Smooth muscle cell (in vitro differentiated cells): ENCODE measurements around the gene C19orf73. TPM values are rescaled to one million over a fixed set of nuclear protein-coding genes. Genes with fewer than 3 reads are reported as not detected.

Experiments used
- DNase-seq: peaks from one replicate; lab custom pipeline; 2025; ENCODE audit not compliant: unreplicated experiment; lab: John Stamatoyannopoulos, UW
- H2AFZ ChIP-seq: fragments of 200-600 bp; sonication (generic); 2 replicates; pipeline ENCODE4 v1.6.0; 2016; ENCODE audit warnings: antibody characterized with exemption, low read depth, mild to moderate bottlenecking
- H3F3A ChIP-seq: fragments of 200-600 bp; sonication (generic); 2 replicates; pipeline ENCODE4 v1.6.0; 2017; ENCODE audit warnings: antibody characterized with exemption, low read depth
- H3K27ac ChIP-seq: fragments of 200-600 bp; sonication (generic); 2 replicates; pipeline ENCODE4 v1.5.1; 2016; ENCODE audit warnings: low read depth, mild to moderate bottlenecking
- H3K27me3 ChIP-seq: fragments of 200-600 bp; sonication (generic); 2 replicates; pipeline ENCODE4 v1.6.1; 2016; ENCODE audit warnings: low read depth, mild to moderate bottlenecking
- H3K36me3 ChIP-seq: fragments of 200-600 bp; sonication (generic); 2 replicates; pipeline ENCODE4 v1.5.1; 2016; ENCODE audit warnings: low read depth
- H3K4me1 ChIP-seq: fragments of 200-600 bp; sonication (generic); 2 replicates; pipeline ENCODE4 v1.5.1; 2016; ENCODE audit warnings: low read depth
- H3K4me2 ChIP-seq: fragments of 200-600 bp; sonication (generic); 2 replicates; pipeline ENCODE4 v1.6.0; 2016; ENCODE audit warnings: mild to moderate bottlenecking
- H3K4me3 ChIP-seq: fragments of 200-600 bp; sonication (generic); 2 replicates; pipeline ENCODE4 v1.5.1; 2016; ENCODE audit warnings: mild to moderate bottlenecking
- H3K79me2 ChIP-seq: fragments of 200-600 bp; sonication (generic); 2 replicates; pipeline ENCODE4 v1.6.0; 2016; ENCODE audit warnings: low read depth, mild to moderate bottlenecking
- H3K9ac ChIP-seq: fragments of 200-600 bp; sonication (generic); 2 replicates; pipeline ENCODE4 v1.6.0; 2016; ENCODE audit warnings: low read depth
- H3K9me3 ChIP-seq: fragments of 200-600 bp; sonication (generic); replicated peaks from 2 replicates; pipeline ENCODE4 v1.5.1; 2016; ENCODE audit warnings: low read depth
- H4K20me1 ChIP-seq: fragments of 200-600 bp; sonication (generic); 2 replicates; pipeline ENCODE4 v1.6.0; 2016; ENCODE audit warnings: low read depth
- CTCF ChIP-seq: fragments of 200-600 bp; sonication (generic); IDR thresholded peaks from 2 replicates; pipeline ENCODE4 v1.5.1; 2017; ENCODE audit warnings: borderline replicate concordance, mild to moderate bottlenecking, antibody characterized with exemption; ENCODE audit not compliant: insufficient read depth, poor library complexity, severe bottlenecking
- WGBS: methylation state at CpG from one replicate; pipeline ENCODE4 v1.1.7; 2016; ENCODE audit warnings: low lambda C conversion rate; 5-methylcytosine and 5-hydroxymethylcytosine counted together
- polyA plus RNA-seq: library from polyadenylated mRNA; unstranded; fragments of >200 nt; fragmentation: Nextera tagmentation; extraction: Ambion mirVana; gene quantifications from 2 replicates; pipeline ENCODE4 v1.2.1, GENCODE V29; 2016
- total RNA-seq: library from RNA; depleted of rRNA; stranded (reverse); fragments of >200 nt; gene quantifications from 2 replicates; pipeline ENCODE4 v1.2.3, GENCODE V29; 2014

C19orf73 gene
- total and polyA plus RNA-seq, 2 experiments from 2014 or later, result 0.74 to 2.9 TPM

- Histone ChIP-seq H3K79me2 (peaks cover 3% of the 10 kb centered on the region), H2AFZ (no peak overlapping the region), H3F3A (peaks cover 24% of the 10 kb centered on the region), H3K9ac (no peak overlapping the region), H3K4me1 (peaks cover 4% of the 10 kb centered on the region), H3K27me3 (no peaks in the 10 kb centered on the region), H3K9me3 (no peaks in the 10 kb centered on the region), H3K36me3 (no peaks in the 10 kb centered on the region), H3K4me3 (no peak overlapping the region), H3K27ac (no peak overlapping the region), H3K4me2 (no peak overlapping the region), H4K20me1 (peaks cover 72% of the 10 kb centered on the region)
- 76% methylated on average over 12 of the region's 12 CpGs for WGBS
- peak; percentile 78 for TF ChIP-seq CTCF
- no peak for DNase-seq
Measured at GRCh38 chr19:49106648-49107135, 12.3 kb downstream of the C19orf73 start.

GRCh38 chr19:49104229-49104864 lies 14.6 kb downstream of the C19orf73 start:
- no peaks in the 10 kb centered on the region for H3K4me1 ChIP-seq
- peaks cover 8% of the 10 kb centered on the region for H3K79me2 ChIP-seq
- H3F3A ChIP-seq, result peaks cover 13% of the 10 kb centered on the region
- no peaks in the 10 kb centered on the region for H3K36me3 ChIP-seq
- no peak overlapping the region for H3K9ac ChIP-seq
- no peaks in the 10 kb centered on the region for H3K27me3 ChIP-seq
- peaks cover 81% of the 10 kb centered on the region for H4K20me1 ChIP-seq
- H3K27ac ChIP-seq, result no peak overlapping the region
- no peak overlapping the region for H2AFZ ChIP-seq
- 95% methylated on average over 25 of the region's 30 CpGs for WGBS
- no peak overlapping the region for H3K4me3 ChIP-seq
- H3K9me3 ChIP-seq, result no peaks in the 10 kb centered on the region
- H3K4me2 ChIP-seq, result no peak overlapping the region
- no peak for DNase-seq
- TF ChIP-seq CTCF, result no peak

GRCh38 chr19:49103331-49104085 lies 15.4 kb downstream of the C19orf73 start:
- H3K79me2 ChIP-seq, result peaks cover 16% of the 10 kb centered on the region
- no peaks in the 10 kb centered on the region for H3K36me3 ChIP-seq
- H3K4me3 ChIP-seq, result no peak overlapping the region
- no peak for TF ChIP-seq CTCF
- H3K4me2 ChIP-seq, result no peak overlapping the region
- H3K9me3 ChIP-seq, result no peaks in the 10 kb centered on the region
- no peak overlapping the region for H3K27ac ChIP-seq
- H2AFZ ChIP-seq, result no peak overlapping the region
- H3K4me1 ChIP-seq, result no peaks in the 10 kb centered on the region
- peaks cover 5% of the 10 kb centered on the region for H3F3A ChIP-seq
- H4K20me1 ChIP-seq, result peaks cover 81% of the 10 kb centered on the region
- no peak for DNase-seq
- 93% methylated on average over 15 of the region's 33 CpGs for WGBS
- no peaks in the 10 kb centered on the region for H3K27me3 ChIP-seq
- H3K9ac ChIP-seq, result no peak overlapping the region
